Measurements from ENCODE around the gene TERB2.
"Not testable (repeated sequence)": the region's sequence is repeated elsewhere in the genome, so short reads cannot be mapped to it uniquely, and the experiment has no call there.

The TERB2 gene

GRCh38 chr15:45001180-45001579, 44.7 kb downstream of the TERB2 start:
- DNase-seq (ENCODE audit: low read depth in 1 of 2, low spot score in 1 of 2) = not testable (repeated sequence)

GRCh38 chr15:45003731-45004410, 47.4 kb downstream of the TERB2 start:
- DNase-seq (ENCODE audit: low read depth in 1 of 2, low spot score in 1 of 2) = not testable (repeated sequence)

GRCh38 chr15:45004590-45005175, 48.2 kb downstream of the TERB2 start:
- DNase-seq (ENCODE audit: low read depth in 1 of 2, low spot score in 1 of 2) = not testable (repeated sequence)

GRCh38 chr15:45009046-45009445, 52.6 kb downstream of the TERB2 start:
- DNase-seq (ENCODE audit: low read depth in 1 of 2, low spot score in 1 of 2) = no peak

- DNase-seq (ENCODE audit: low read depth in 1 of 2, low spot score in 1 of 2) = not testable (repeated sequence)
Observed at GRCh38 chr15:45015114-45015513, 58.6 kb downstream of the TERB2 start.

- not testable (repeated sequence) for DNase-seq (ENCODE audit: low read depth in 1 of 2, low spot score in 1 of 2)
Observed at GRCh38 chr15:45020222-45020900, 63.9 kb downstream of the TERB2 start.

- DNase-seq (ENCODE audit: low read depth in 1 of 2, low spot score in 1 of 2) = not testable (repeated sequence)
Observed at GRCh38 chr15:45020901-45021259, 64.4 kb downstream of the TERB2 start.

GRCh38 chr15:45021348-45021747, 64.9 kb downstream of the TERB2 start:
- DNase-seq (ENCODE audit: low read depth in 1 of 2, low spot score in 1 of 2) = no peak

GRCh38 chr15:45022871-45023658, 66.6 kb downstream of the TERB2 start, which contains the start of gene SORD:
TSS of gene SORD (plus strand) at chr15:45023195. CDS start at chr15:45023284, 89 bp downstream.
- DNase-seq (ENCODE audit: low read depth in 1 of 2, low spot score in 1 of 2) = peak; percentile 82 to 94

GRCh38 chr15:45023659-45024225, 67.3 kb downstream of the TERB2 start:
- no peak for DNase-seq (ENCODE audit: low read depth in 1 of 2, low spot score in 1 of 2)

- DNase-seq (ENCODE audit: low read depth in 1 of 2, low spot score in 1 of 2) = not testable (repeated sequence)
Observed at GRCh38 chr15:45024649-45025048, 68.2 kb downstream of the TERB2 start.

- DNase-seq (ENCODE audit: low read depth in 1 of 2, low spot score in 1 of 2) = not testable (repeated sequence)
Observed at GRCh38 chr15:45025627-45026026, 69.1 kb downstream of the TERB2 start.

GRCh38 chr15:45026651-45027190, 70.2 kb downstream of the TERB2 start:
- no peak for DNase-seq (ENCODE audit: low read depth in 1 of 2, low spot score in 1 of 2)

- no peak for DNase-seq (ENCODE audit: low read depth in 1 of 2, low spot score in 1 of 2)
Observed at GRCh38 chr15:45027220-45027619, 70.7 kb downstream of the TERB2 start.

All from stimulated activated CD4-positive, alpha-beta T cell treated with anti-CD3 and anti-CD28 coated beads, Interleukin-15, amount 100 ng/mL, for 1 hour (primary cell).